Caco-2 (cell line): Measurements from ENCODE around the gene MYO7A. TPM values are rescaled to one million over a fixed set of nuclear protein-coding genes. Genes with fewer than 3 reads are reported as not detected.

Experiments used
- BruUV-seq: library from RNA; stranded (reverse); fragments of 400-500 nt; replicated peaks from 2 replicates; lab custom pipeline; 2021; lab: Mats Ljungman, UMichigan
- CTCF ChIA-PET: fragments of 300-600 bp; sonication (Branson Sonifier 250); formaldehyde crosslinking; loops from one replicate; lab custom pipeline; 2022; ENCODE audit warnings: antibody characterized with exemption; lab: Charles Lee
- POLR2A ChIA-PET: fragments of 300-600 bp; sonication (Branson Sonifier 250); formaldehyde crosslinking; loops from one replicate; lab custom pipeline; 2022; ENCODE audit warnings: antibody characterized with exemption; lab: Charles Lee
- DNase-seq, 2 experiments: peaks; one replicate each; pipeline versions ENCODE4 v3.0.0 to v3.0.0-alpha.2; 2020 to 2022
- H3K27me3 ChIP-seq: replicated peaks from 2 replicates; pipeline ENCODE4 v1.6.0; 2011; ENCODE audit warnings: low read length; ENCODE audit not compliant: control insufficient read depth, insufficient read depth
- H3K36me3 ChIP-seq: 2 replicates; pipeline ENCODE4 v1.5.1; 2011; ENCODE audit warnings: low read length; ENCODE audit not compliant: control insufficient read depth, insufficient read depth
- H3K4me1 ChIP-seq: fragments of 250-450 bp; sonication (Bioruptor Pico); 2 replicates; pipeline ENCODE4 v1.5.1; 2020; ENCODE audit warnings: mild to moderate bottlenecking
- H3K4me3 ChIP-seq: 2 replicates; pipeline ENCODE4 v1.5.1; 2011; ENCODE audit warnings: low read depth, mild to moderate bottlenecking, control low read depth, low read length
- H3K9me3 ChIP-seq: fragments of 250-450 bp; sonication (Bioruptor Pico); 2 replicates; pipeline ENCODE4 v1.5.1; 2020; ENCODE audit warnings: mild to moderate bottlenecking, moderate library complexity
- H3K27ac Mint-ChIP-seq: one replicate; pipeline ENCODE4 v1.8.0; 2022; ENCODE audit warnings: mixed read lengths; ENCODE audit not compliant: unreplicated experiment
- H3K27me3 Mint-ChIP-seq: one replicate; pipeline ENCODE4 v1.8.0; 2022; ENCODE audit warnings: mixed read lengths; ENCODE audit not compliant: insufficient read depth, unreplicated experiment
- H3K36me3 Mint-ChIP-seq: one replicate; pipeline ENCODE4 v1.8.0; 2022; ENCODE audit warnings: mild to moderate bottlenecking, mixed read lengths; ENCODE audit not compliant: insufficient read depth, unreplicated experiment
- H3K4me1 Mint-ChIP-seq: one replicate; pipeline ENCODE4 v1.8.0; 2022; ENCODE audit warnings: low read depth, mixed read lengths; ENCODE audit not compliant: unreplicated experiment
- H3K4me3 Mint-ChIP-seq: one replicate; pipeline ENCODE4 v1.8.0; 2022; ENCODE audit warnings: mild to moderate bottlenecking, moderate library complexity, mixed read lengths; ENCODE audit not compliant: unreplicated experiment
- H3K9me3 Mint-ChIP-seq: one replicate; pipeline ENCODE4 v1.8.0; 2022; ENCODE audit warnings: mixed read lengths; ENCODE audit not compliant: unreplicated experiment
- intact Hi-C: fragments of 100-400 bp; cut with micrococcal nuclease; formaldehyde crosslinking; loops from one replicate; pipeline ENCODE4 v1.10.0; 2022; ENCODE audit not compliant: unreplicated experiment
- total RNA-seq: library from RNA; stranded (reverse); gene quantifications from 2 replicates; pipeline ENCODE4 v1.2.3, GENCODE V29; 2022
- TF ChIP-seq, protein P1 (sequence below), 2 experiments: fragments of 200-600 bp in 1 of 2; IDR thresholded peaks; 1 replicate in 1 of 2; 2 replicates in 1 of 2; pipeline versions ENCODE4 v1.5.1 to v1.8.0; 2011 to 2022; ENCODE audit warnings: antibody characterized with exemption in 1 of 2, control low read depth in 1 of 2, inconsistent platforms in 1 of 2, low read depth in 1 of 2, low read length in 1 of 2, mild to moderate bottlenecking in 1 of 2, moderate library complexity in 1 of 2; ENCODE audit not compliant: insufficient read depth in 1 of 2, severe bottlenecking in 1 of 2, unreplicated experiment in 1 of 2

MYO7A gene
- total RNA-seq, 1 experiment from 2014 or later = 8.9 TPM

DNA sequence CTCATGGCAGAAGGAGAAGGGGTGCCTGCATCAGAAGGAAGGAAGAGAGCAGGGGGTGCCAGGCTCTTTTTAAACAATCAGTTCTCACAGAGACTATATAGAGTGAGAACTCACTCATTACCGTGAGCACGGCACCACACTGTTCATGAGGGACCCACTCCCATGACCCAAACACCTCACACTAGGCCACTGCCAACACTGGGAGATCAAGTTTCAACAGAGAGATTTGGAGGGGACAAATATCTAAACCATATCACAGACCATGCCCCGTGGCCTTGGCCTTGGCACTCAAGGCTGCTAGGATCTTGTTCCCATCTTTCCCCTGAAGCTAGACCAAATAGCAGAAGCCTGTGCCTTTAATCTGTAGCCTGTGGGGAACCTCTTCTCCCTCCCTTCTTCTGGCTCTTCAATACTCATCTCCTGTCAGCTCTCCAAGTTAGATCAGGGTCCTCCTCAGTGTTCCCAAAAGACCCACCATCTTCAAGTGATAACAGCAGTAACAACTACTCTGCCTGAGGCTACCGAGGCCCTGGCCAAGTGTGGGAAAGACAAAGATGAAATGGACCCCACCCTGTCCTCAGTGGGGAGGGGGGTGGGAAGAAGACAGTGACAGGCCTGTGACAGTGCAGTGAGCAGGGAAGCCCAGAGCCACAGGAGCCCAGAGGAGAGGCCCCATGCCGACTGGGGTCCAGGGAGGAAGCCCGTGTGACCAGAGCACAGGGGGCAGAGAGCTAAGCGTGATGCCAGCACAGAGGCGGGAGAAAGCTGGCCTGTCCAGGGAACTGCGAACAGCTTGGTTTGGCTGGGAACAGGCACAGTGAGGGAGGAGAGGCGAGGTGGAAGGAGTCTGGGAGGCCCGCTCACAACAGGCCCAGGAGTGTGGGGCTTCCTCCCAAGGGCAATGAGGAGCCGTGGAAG lies 72.6 kb downstream of the MYO7A start:
- Histone ChIP-seq H3K36me3 (no peaks in the 10 kb centered on the region), H3K9me3 (no peaks in the 10 kb centered on the region), H3K27me3 (no peaks in the 10 kb centered on the region), H3K4me3 (no peak overlapping the region), H3K4me1 (no peaks in the 10 kb centered on the region)
- Mint-ChIP-seq H3K36me3 (no peaks in the 10 kb centered on the region), H3K27ac (no peak overlapping the region), H3K4me3 (no peak overlapping the region), H3K27me3 (no peaks in the 10 kb centered on the region), H3K9me3 (no peaks in the 10 kb centered on the region), H3K4me1 (no peaks in the 10 kb centered on the region)
- no TSS peak for BruUV-seq
- intact Hi-C loops = no loop called here
- TF ChIP-seq, protein P1, sequence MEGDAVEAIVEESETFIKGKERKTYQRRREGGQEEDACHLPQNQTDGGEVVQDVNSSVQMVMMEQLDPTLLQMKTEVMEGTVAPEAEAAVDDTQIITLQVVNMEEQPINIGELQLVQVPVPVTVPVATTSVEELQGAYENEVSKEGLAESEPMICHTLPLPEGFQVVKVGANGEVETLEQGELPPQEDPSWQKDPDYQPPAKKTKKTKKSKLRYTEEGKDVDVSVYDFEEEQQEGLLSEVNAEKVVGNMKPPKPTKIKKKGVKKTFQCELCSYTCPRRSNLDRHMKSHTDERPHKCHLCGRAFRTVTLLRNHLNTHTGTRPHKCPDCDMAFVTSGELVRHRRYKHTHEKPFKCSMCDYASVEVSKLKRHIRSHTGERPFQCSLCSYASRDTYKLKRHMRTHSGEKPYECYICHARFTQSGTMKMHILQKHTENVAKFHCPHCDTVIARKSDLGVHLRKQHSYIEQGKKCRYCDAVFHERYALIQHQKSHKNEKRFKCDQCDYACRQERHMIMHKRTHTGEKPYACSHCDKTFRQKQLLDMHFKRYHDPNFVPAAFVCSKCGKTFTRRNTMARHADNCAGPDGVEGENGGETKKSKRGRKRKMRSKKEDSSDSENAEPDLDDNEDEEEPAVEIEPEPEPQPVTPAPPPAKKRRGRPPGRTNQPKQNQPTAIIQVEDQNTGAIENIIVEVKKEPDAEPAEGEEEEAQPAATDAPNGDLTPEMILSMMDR (IDR thresholded peaks at IDR 0.05; ENCODE audit: insufficient read depth in 1 of 2, low read depth in 1 of 2, low read length in 1 of 2, severe bottlenecking in 1 of 2, unreplicated experiment in 1 of 2) = no peak
- peak in 1 of 2 experiments; percentile 35 for DNase-seq
- CTCF ChIA-PET = no interaction called here
- POLR2A ChIA-PET = no interaction called here

DNA sequence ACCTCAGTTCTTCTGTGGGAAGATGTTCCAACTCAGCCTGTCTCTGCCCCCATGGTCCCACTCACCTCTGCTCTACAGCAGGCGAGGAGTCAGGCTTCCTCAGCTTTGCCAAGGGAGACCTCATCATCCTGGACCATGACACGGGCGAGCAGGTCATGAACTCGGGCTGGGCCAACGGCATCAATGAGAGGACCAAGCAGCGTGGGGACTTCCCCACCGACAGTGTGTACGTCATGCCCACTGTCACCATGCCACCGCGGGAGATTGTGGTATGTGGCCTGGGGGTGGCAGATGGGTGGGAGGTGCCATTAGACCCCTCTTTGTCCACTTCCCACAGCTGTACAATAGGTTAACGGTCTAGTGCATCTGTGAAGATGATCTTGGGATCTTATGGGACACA lies 73.3 kb downstream of the MYO7A start:
- TF ChIP-seq, protein P1 (IDR thresholded peaks at IDR 0.05; ENCODE audit: insufficient read depth in 1 of 2, low read depth in 1 of 2, low read length in 1 of 2, severe bottlenecking in 1 of 2, unreplicated experiment in 1 of 2) = no peak
- no peaks in the 10 kb centered on the region for H3K4me1 Mint-ChIP-seq

DNA sequence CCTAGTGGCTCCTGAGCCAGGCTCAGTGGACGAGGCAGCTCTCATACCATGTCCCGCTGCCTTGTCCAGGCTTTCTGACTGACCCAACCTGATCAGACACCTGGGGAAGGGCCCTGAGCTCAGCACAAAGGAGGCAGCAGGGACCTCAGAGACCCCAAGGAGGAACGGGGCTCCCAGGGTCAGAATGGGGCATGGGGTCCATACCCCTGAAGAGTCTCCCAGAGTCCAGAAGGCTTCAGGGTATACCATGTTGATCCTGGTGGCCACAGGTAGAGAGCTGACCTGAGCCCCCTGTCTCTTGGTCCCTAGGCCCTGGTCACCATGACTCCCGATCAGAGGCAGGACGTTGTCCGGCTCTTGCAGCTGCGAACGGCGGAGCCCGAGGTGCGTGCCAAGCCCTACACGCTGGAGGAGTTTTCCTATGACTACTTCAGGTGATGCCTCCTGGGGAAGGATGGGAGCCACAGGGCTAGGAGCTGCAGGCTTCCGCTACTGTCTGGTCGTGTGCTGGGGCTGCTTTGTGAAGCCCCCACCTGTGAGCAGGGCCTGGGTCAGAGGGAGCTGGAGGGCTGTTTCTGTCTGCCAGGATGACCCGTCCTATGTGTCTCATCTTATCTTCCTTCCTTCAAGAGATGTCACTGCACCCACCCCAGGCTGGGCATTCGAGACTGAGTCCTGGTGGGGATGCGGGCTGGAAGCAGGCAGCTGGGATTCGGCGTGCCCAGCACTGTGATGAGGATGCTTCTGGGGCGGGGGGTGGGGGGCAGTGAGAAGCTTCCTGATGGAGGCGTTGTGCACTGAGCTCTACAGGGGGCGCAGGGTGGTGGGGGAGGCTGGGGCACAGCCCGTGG lies 74.2 kb downstream of the MYO7A start:
- H3K27ac Mint-ChIP-seq = no peak overlapping the region
- intact Hi-C loops = no loop called here
- H3K4me3 Mint-ChIP-seq = no peak overlapping the region
- CTCF ChIA-PET = interaction anchor here (0.6 to 1.4 kb wide), 4 partner anchors 8 to 155 kb away, joined by 3 to 5 read pairs (median 4); no protein-coding TSS in a partner anchor
- Histone ChIP-seq H3K4me1 (no peaks in the 10 kb centered on the region), H3K4me3 (no peak overlapping the region), H3K36me3 (no peaks in the 10 kb centered on the region), H3K27me3 (no peaks in the 10 kb centered on the region), H3K9me3 (no peaks in the 10 kb centered on the region)
- no peaks in the 10 kb centered on the region for H3K36me3 Mint-ChIP-seq
- H3K4me1 Mint-ChIP-seq = no peaks in the 10 kb centered on the region
- POLR2A ChIA-PET = interaction anchor here (0.5 kb wide), 1 partner anchor 402 kb away, joined by 5 read pairs; no protein-coding TSS in a partner anchor
- TF ChIP-seq, protein P1 (IDR thresholded peaks at IDR 0.05; ENCODE audit: insufficient read depth in 1 of 2, low read depth in 1 of 2, low read length in 1 of 2, severe bottlenecking in 1 of 2, unreplicated experiment in 1 of 2) = no peak
- DNase-seq = peak in 1 of 2 experiments; percentile 35
- H3K9me3 Mint-ChIP-seq = no peaks in the 10 kb centered on the region
- no peaks in the 10 kb centered on the region for H3K27me3 Mint-ChIP-seq
- no TSS peak for BruUV-seq

More for the DNA sequence above, 73.3 kb downstream of the MYO7A start:
- Mint-ChIP-seq H3K27ac (no peak overlapping the region), H3K4me3 (no peak overlapping the region), H3K36me3 (no peaks in the 10 kb centered on the region), H3K9me3 (no peaks in the 10 kb centered on the region), H3K27me3 (no peaks in the 10 kb centered on the region)
- Histone ChIP-seq H3K4me3 (no peak overlapping the region), H3K27me3 (no peaks in the 10 kb centered on the region), H3K9me3 (no peaks in the 10 kb centered on the region), H3K4me1 (no peaks in the 10 kb centered on the region), H3K36me3 (no peaks in the 10 kb centered on the region)
- intact Hi-C loops = no loop called here
- POLR2A ChIA-PET = no interaction called here
- BruUV-seq = no TSS peak
- no peak for DNase-seq
- CTCF ChIA-PET = no interaction called here
